HG03575 (cell line): ENCODE results near the gene MUC4.
"Not testable (repeated sequence)": the region's sequence is repeated elsewhere in the genome, so short reads cannot be mapped to it uniquely, and the experiment has no call there.

ENCODE experiments used
- ATAC-seq: cut with Tn5 transposase; IDR thresholded peaks from one replicate; pipeline ENCODE4 v1.9.1; 2021; ENCODE audit not compliant: unreplicated experiment, insufficient number of reproducible peaks, low FRiP score; ENCODE audit errors: extremely low read depth

MUC4 gene

GRCh38 chr3:195713150-195713549 lies 98.6 kb downstream of the MUC4 start:
- ATAC-seq, result not testable (repeated sequence)

GRCh38 chr3:195712535-195712910 lies 99.2 kb downstream of the MUC4 start:
- ATAC-seq, result not testable (repeated sequence)

- ATAC-seq, result no peak
These were observed 99.8 kb downstream of the MUC4 start for GRCh38 chr3:195711813-195712534.

- ATAC-seq, result not testable (repeated sequence)
These were observed 100.5 kb downstream of the MUC4 start for GRCh38 chr3:195711091-195711812.

GRCh38 chr3:195710126-195710905 lies 101.4 kb downstream of the MUC4 start:
- not testable (repeated sequence) for ATAC-seq

- no peak for ATAC-seq
These were observed 102.0 kb downstream of the MUC4 start for GRCh38 chr3:195709676-195710085.

GRCh38 chr3:195708626-195709481 lies 102.9 kb downstream of the MUC4 start:
- no peak for ATAC-seq

- no peak for ATAC-seq
These were observed 103.7 kb downstream of the MUC4 start for GRCh38 chr3:195708061-195708460.

- no peak for ATAC-seq
These were observed 106.4 kb downstream of the MUC4 start for GRCh38 chr3:195705081-195705991.

GRCh38 chr3:195704433-195704999 lies 107.2 kb downstream of the MUC4 start:
- ATAC-seq, result no peak

- ATAC-seq, result no peak
These were observed 108.0 kb downstream of the MUC4 start for GRCh38 chr3:195703776-195704175.

GRCh38 chr3:195701042-195701915 lies 110.5 kb downstream of the MUC4 start:
- no peak for ATAC-seq

GRCh38 chr3:195700319-195700718 lies 111.4 kb downstream of the MUC4 start:
- no peak for ATAC-seq

GRCh38 chr3:195699860-195700259 lies 111.9 kb downstream of the MUC4 start:
- ATAC-seq, result no peak

- no peak for ATAC-seq
These were observed 112.3 kb downstream of the MUC4 start for GRCh38 chr3:195699388-195699771.

GRCh38 chr3:195698647-195699387 lies 112.9 kb downstream of the MUC4 start:
- no peak for ATAC-seq
